HCT116 (cell line): ENCODE measurements around the gene SBF2. TPM values are rescaled to one million over a fixed set of nuclear protein-coding genes. Genes with fewer than 3 reads are reported as not detected.

Source experiments
- ATAC-seq: fragments of 200-7000 bp; cut with Tn5 transposase; 2 replicates; pipeline ENCODE4 v1.9.1; 2020; ENCODE audit warnings: mild to moderate bottlenecking, moderate library complexity
- BruUV-seq: library from RNA; stranded (reverse); fragments of 400-500 nt; replicated peaks from 2 replicates; lab custom pipeline; 2021; lab: Mats Ljungman, UMichigan
- CTCF ChIA-PET: fragments of 300-600 bp; sonication (Branson Sonifier 250); formaldehyde crosslinking; loops from one replicate; lab custom pipeline; 2021; ENCODE audit warnings: antibody characterized with exemption; lab: Charles Lee
- POLR2A ChIA-PET: fragments of 300-600, 350-600 bp; sonication (Branson Sonifier 250); formaldehyde crosslinking; loops from one replicate; lab custom pipeline; 2021; ENCODE audit warnings: antibody characterized with exemption; lab: Charles Lee
- RAD21 ChIA-PET, 2 experiments: fragments of 300-600 bp; sonication (Branson Sonifier 250); formaldehyde crosslinking; loops; one replicate each; lab custom pipeline; 2023; ENCODE audit warnings: low total read pairs in 2 of 2; ENCODE audit not compliant: uncharacterized antibody in 2 of 2, unreplicated experiment in 2 of 2, low non-redundant PET in 1 of 2; lab: Charles Lee
- DNase-seq: peaks from one replicate; pipeline ENCODE4 v3.0.0-alpha.2; 2010; ENCODE audit warnings: low read depth, low spot score
- H2AFZ ChIP-seq: fragments of 200-600 bp; shearing (Covaris generic), sonication (generic); 2 replicates; pipeline ENCODE4 v1.6.1; 2017; ENCODE audit warnings: low read depth, mixed run types, mixed read lengths, antibody characterized with exemption, low read length; ENCODE audit not compliant: poor library complexity, severe bottlenecking
- H3K27ac ChIP-seq: 2 replicates; pipeline ENCODE4 v1.5.1; 2012; ENCODE audit warnings: low read depth, low read length
- H3K27me3 ChIP-seq: fragments of 200-600 bp; sonication (generic); 2 replicates; pipeline ENCODE4 v1.6.1; 2016; ENCODE audit warnings: mixed run types, low read length, mixed read lengths; ENCODE audit not compliant: insufficient read depth
- H3K36me3 ChIP-seq, 2 experiments: fragments of 200-500 bp in 1 of 2; fragments of 200-600 bp in 1 of 2; sonication (Bioruptor generic) in 1 of 2; sonication (generic) in 1 of 2; 2 replicates each; pipeline versions ENCODE4 v1.5.1 to v1.6.1; 2014 to 2016; ENCODE audit warnings: low read length in 2 of 2, inconsistent platforms in 1 of 2, mixed read lengths in 1 of 2, mixed run types in 1 of 2; ENCODE audit not compliant: insufficient read depth in 2 of 2, control insufficient read depth in 1 of 2
- H3K4me1 ChIP-seq, 2 experiments: fragments of 200-600 bp in 1 of 2; sonication (generic) in 1 of 2; 2 replicates each; pipeline versions ENCODE4 v1.5.1 to v1.6.1; 2012 to 2017; ENCODE audit warnings: low read length in 2 of 2, inconsistent platforms in 1 of 2, mild to moderate bottlenecking in 1 of 2, mixed read lengths in 1 of 2, mixed run types in 1 of 2, moderate library complexity in 1 of 2; ENCODE audit not compliant: insufficient read depth in 2 of 2, control insufficient read depth in 1 of 2
- H3K4me2 ChIP-seq: fragments of 200-600 bp; sonication (generic); 2 replicates; pipeline ENCODE4 v1.6.1; 2017; ENCODE audit warnings: mixed run types, low read length, mixed read lengths
- H3K4me3 ChIP-seq, 2 experiments: fragments of 200-600 bp in 1 of 2; sonication (generic) in 1 of 2; replicated peaks in 1 of 2; 2 replicates each; pipeline ENCODE4 v1.5.1; 2011 to 2016; ENCODE audit warnings: low read length in 2 of 2, control low read depth in 1 of 2, low read depth in 1 of 2, mild to moderate bottlenecking in 1 of 2, mixed read lengths in 1 of 2, mixed run types in 1 of 2
- H3K79me2 ChIP-seq: fragments of 200-600 bp; sonication (generic); 2 replicates; pipeline ENCODE4 v1.6.1; 2017; ENCODE audit warnings: mild to moderate bottlenecking, mixed run types, low read length, moderate library complexity, mixed read lengths; ENCODE audit not compliant: insufficient read depth
- H3K9ac ChIP-seq: fragments of 200-600 bp; sonication (generic); 2 replicates; pipeline ENCODE4 v1.6.1; 2016; ENCODE audit warnings: low read length, mixed read lengths
- H3K9me2 ChIP-seq: fragments of 200-600 bp; sonication (generic), shearing (Covaris generic); 2 replicates; pipeline ENCODE4 v1.6.1; 2017; ENCODE audit warnings: mixed run types, mild to moderate bottlenecking, moderate library complexity; ENCODE audit not compliant: insufficient read depth
- H3K9me3 ChIP-seq, 2 experiments: fragments of 200-500 bp in 1 of 2; fragments of 200-600 bp in 1 of 2; sonication (Bioruptor generic) in 1 of 2; sonication (generic) in 1 of 2; 2 replicates each; pipeline ENCODE4 v1.6.1; 2014 to 2017; ENCODE audit warnings: low read length in 2 of 2, mixed read lengths in 2 of 2, inconsistent platforms in 1 of 2, low read depth in 1 of 2, mild to moderate bottlenecking in 1 of 2, mixed run types in 1 of 2, moderate library complexity in 1 of 2; ENCODE audit not compliant: control insufficient read depth in 1 of 2, insufficient read depth in 1 of 2
- H4K20me1 ChIP-seq: fragments of 200-600 bp; sonication (generic), shearing (Covaris generic); 2 replicates; pipeline ENCODE4 v1.6.1; 2017; ENCODE audit warnings: mixed run types, mild to moderate bottlenecking, moderate library complexity; ENCODE audit not compliant: insufficient read depth
- ATF3 ChIP-seq: IDR thresholded peaks from 2 replicates; pipeline ENCODE4 v1.6.1; 2012
- CBX3 ChIP-seq: IDR thresholded peaks from 2 replicates; pipeline ENCODE4 v1.6.1; 2012; ENCODE audit warnings: low read depth
- EZH2 ChIP-seq: fragments of 200-600 bp; sonication (generic); IDR thresholded peaks from 2 replicates; pipeline ENCODE4 v1.6.1; 2017; ENCODE audit warnings: antibody characterized with exemption, mixed run types
- POLR2AphosphoS5 ChIP-seq: IDR thresholded peaks from 2 replicates; pipeline ENCODE4 v1.6.1; 2011; ENCODE audit warnings: mild to moderate bottlenecking, low read depth, low read length, moderate library complexity
- SP1 ChIP-seq: IDR thresholded peaks from 2 replicates; pipeline ENCODE4 v1.6.1; 2012; ENCODE audit warnings: low read depth
- SRF ChIP-seq: IDR thresholded peaks from 2 replicates; pipeline ENCODE4 v1.6.1; 2012; ENCODE audit warnings: low read depth
- YY1 ChIP-seq: IDR thresholded peaks from 2 replicates; pipeline ENCODE4 v1.6.1; 2011; ENCODE audit warnings: low read length, low read depth, moderate library complexity, mild to moderate bottlenecking; ENCODE audit not compliant: insufficient replicate concordance; ENCODE audit errors: extremely low read depth
- ZBTB33 ChIP-seq: IDR thresholded peaks from 2 replicates; pipeline ENCODE4 v1.6.1; 2011; ENCODE audit warnings: mild to moderate bottlenecking, low read length, moderate library complexity; ENCODE audit not compliant: insufficient replicate concordance; ENCODE audit errors: extremely low read depth
- ZNF274 ChIP-seq: fragments of 200-500 bp; sonication (Bioruptor generic); IDR thresholded peaks from 2 replicates; pipeline ENCODE4 v1.6.1; 2014; ENCODE audit warnings: mild to moderate bottlenecking, low read depth, low read length, inconsistent platforms
- intact Hi-C: fragments of 100-400 bp; cut with micrococcal nuclease; formaldehyde crosslinking; loops from 2 replicates; pipeline ENCODE4 v1.10.0; 2022
- total RNA-seq: library from RNA; stranded (reverse); gene quantifications from one replicate; pipeline ENCODE4 v1.2.1, GENCODE V29; 2021; ENCODE audit not compliant: unreplicated experiment

The SBF2 gene
- total RNA-seq, 1 experiment from 2014 or later = 35.0 TPM

- no peaks in the 10 kb centered on the region for H3K9me3 ChIP-seq
- POLR2A ChIA-PET = no interaction called here
Measured at GRCh38 chr11:10247011-10247410, 47.0 kb downstream of the SBF2 start.

More at GRCh38 chr11:10247011-10247410, 47.0 kb downstream of the SBF2 start:
- Histone ChIP-seq H3K4me3 (no peak overlapping the region), H4K20me1 (no peaks in the 10 kb centered on the region), H3K27ac (no peak overlapping the region), H2AFZ (no peak overlapping the region), H3K4me2 (no peak overlapping the region), H3K36me3 (no peaks in the 10 kb centered on the region), H3K4me1 (no peaks in the 10 kb centered on the region), H3K9me2 (no peaks in the 10 kb centered on the region; the same call in 1 of the 2 replicates), H3K9ac (no peak overlapping the region), H3K27me3 (no peaks in the 10 kb centered on the region), H3K79me2 (peaks cover 12% of the 10 kb centered on the region; the same call in 1 of the 2 replicates)
- ATAC-seq (no peak), DNase-seq (no peak)
- ChIA-PET CTCF (no interaction called here), RAD21 (no interaction called here)
- no TSS peak for BruUV-seq
- no peak for TF ChIP-seq ATF3
- no peak for TF ChIP-seq ZNF274
- TF ChIP-seq POLR2AphosphoS5 = no peak
- no peak for TF ChIP-seq ZBTB33
- TF ChIP-seq CBX3 = no peak
- no peak for TF ChIP-seq SP1
- no peak for TF ChIP-seq EZH2
- TF ChIP-seq YY1 = no peak
- TF ChIP-seq SRF = no peak
- intact Hi-C loops = no loop called here
